GM12891 (cell line): ENCODE measurements around the gene KLF5.
"Not testable (repeated sequence)": the region's sequence is repeated elsewhere in the genome, so short reads cannot be mapped to it uniquely, and the experiment has no call there.

Experiments used
- DNase-seq: peaks from one replicate; pipeline ENCODE4 v3.0.0; 2011; ENCODE audit warnings: low spot score; ENCODE audit not compliant: insufficient read length
- FAIRE-seq: peaks from 2 replicates; lab custom pipeline; 2011; peaks lifted over from hg19 to GRCh38; lab: Jason Lieb, UNC
- PAX5 ChIP-seq: IDR thresholded peaks from 2 replicates; pipeline ENCODE4 v1.6.1; 2011; ENCODE audit warnings: low read length, moderate library complexity, mild to moderate bottlenecking; ENCODE audit not compliant: insufficient read depth, severe bottlenecking
- POLR2A ChIP-seq: IDR thresholded peaks from 2 replicates; pipeline ENCODE4 v1.6.1; 2011; ENCODE audit warnings: low read depth, low read length, control low read depth
- POLR2AphosphoS5 ChIP-seq: IDR thresholded peaks from 2 replicates; pipeline ENCODE4 v1.6.1; 2011; ENCODE audit warnings: low read depth, low read length, control low read depth
- POU2F2 ChIP-seq: IDR thresholded peaks from 2 replicates; pipeline ENCODE4 v1.6.1; 2011; ENCODE audit warnings: low read depth, mild to moderate bottlenecking, control low read depth, low read length, moderate library complexity
- SPI1 ChIP-seq: IDR thresholded peaks from 2 replicates; pipeline ENCODE4 v1.6.1; 2011; ENCODE audit warnings: low read depth, low read length, control low read depth
- TAF1 ChIP-seq: IDR thresholded peaks from 2 replicates; pipeline ENCODE4 v1.6.1; 2011; ENCODE audit warnings: low read depth, low read length, control low read depth

KLF5 gene

GRCh38 chr13:73081256-73081915 is 22.6 kb downstream of the KLF5 start:
- FAIRE-seq = no peak

DNA sequence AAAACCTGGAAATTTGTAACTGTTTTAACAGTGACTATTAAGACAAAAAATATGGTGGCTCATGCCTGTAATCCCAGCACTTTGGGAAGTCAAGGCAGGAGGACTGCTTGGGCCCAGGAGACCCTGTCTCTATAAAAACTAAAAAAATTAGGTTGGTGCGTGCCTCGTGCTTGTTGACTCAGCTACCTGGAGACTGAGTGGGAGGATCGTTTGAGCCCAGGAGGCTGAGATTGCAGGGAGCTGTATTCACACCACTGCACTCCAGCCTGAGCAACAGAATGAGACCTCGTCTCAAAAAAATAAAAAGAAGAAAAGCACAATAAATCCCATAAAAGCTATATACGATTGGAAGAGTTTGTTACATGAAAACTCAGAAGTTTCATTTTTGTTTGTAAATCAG is 23.7 kb downstream of the KLF5 start:
- FAIRE-seq = no peak
- no peak for TF ChIP-seq TAF1
- TF ChIP-seq SPI1 = no peak
- TF ChIP-seq POLR2A = no peak
- no peak for TF ChIP-seq PAX5
- no peak for TF ChIP-seq POLR2AphosphoS5
- no peak for TF ChIP-seq POU2F2
- no peak for DNase-seq

More at GRCh38 chr13:73081256-73081915, 22.6 kb downstream of the KLF5 start:
- TF ChIP-seq POLR2AphosphoS5 (no peak), POLR2A (no peak), PAX5 (no peak), SPI1 (no peak), POU2F2 (no peak), TAF1 (no peak)
- DNase-seq = no peak

- TF ChIP-seq SPI1 (no peak), POLR2AphosphoS5 (no peak), POLR2A (no peak), PAX5 (no peak), TAF1 (no peak)
- no peak for DNase-seq
- FAIRE-seq = no peak
Measured at GRCh38 chr13:73082895-73083294, 24.1 kb downstream of the KLF5 start.

- FAIRE-seq = no peak
- TF ChIP-seq POLR2AphosphoS5 (no peak), TAF1 (no peak), SPI1 (no peak), POU2F2 (no peak), PAX5 (no peak), POLR2A (no peak)
- no peak for DNase-seq
Measured at GRCh38 chr13:73088332-73088935, 29.6 kb downstream of the KLF5 start.

GRCh38 chr13:73089213-73089612 is 30.4 kb downstream of the KLF5 start:
- no peak for TF ChIP-seq POU2F2
- TF ChIP-seq PAX5 = no peak
- no peak for TF ChIP-seq POLR2A
- TF ChIP-seq SPI1 = no peak
- no peak for TF ChIP-seq TAF1
- no peak for TF ChIP-seq POLR2AphosphoS5
- FAIRE-seq = no peak
- no peak for DNase-seq

DNA sequence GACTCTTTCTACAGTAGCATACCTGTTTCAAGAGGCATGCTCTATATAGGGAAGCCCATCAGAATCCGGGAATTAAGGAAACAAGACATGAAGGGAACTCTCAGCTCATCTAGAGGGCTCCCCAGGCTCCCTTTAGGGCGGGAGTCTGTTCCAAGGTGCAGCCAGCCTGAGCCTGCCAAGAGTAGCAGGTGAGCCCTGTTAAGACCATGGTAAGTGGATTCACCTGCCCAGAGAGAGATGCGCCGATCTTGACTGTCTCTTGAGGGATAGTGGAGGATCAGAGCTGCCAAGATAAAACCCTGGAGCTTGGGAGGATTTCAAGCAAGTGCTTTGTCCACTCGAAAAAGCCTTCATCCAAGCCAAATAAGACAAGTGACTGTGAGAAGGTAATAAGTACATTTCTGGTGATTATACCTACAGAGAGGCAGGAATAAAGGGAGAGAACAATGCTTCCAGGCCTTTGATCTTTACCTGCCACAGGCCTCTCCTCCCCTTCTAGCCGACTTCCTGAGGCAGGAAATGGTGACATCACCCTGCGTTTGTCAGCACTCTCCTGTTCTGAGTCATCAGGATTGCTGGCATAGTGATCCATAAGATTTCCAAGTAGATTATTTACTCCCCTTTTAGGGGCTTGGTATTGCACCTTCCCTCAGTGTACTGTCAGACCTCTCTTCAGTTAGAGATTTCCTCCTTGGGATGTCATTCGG is 31.5 kb downstream of the KLF5 start:
- DNase-seq = no peak
- TF ChIP-seq POLR2A = no peak
- no peak for FAIRE-seq

DNA sequence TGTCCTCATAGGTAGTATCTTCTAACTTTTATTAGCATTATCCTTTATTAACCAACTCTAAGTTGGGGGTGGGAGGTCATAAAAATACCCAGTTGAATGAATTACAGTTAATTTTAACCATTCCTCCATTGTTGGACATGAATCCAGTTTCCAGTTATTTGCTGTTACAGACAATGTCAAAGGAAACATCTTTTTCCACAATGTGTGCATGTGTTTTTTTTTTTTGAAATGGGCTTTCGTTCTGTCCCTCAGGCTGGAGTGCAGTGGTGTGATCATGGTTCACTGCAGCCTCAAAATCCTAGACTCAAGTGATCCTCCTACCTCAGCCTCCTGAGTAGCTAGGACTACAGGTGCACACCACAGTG is 32.0 kb downstream of the KLF5 start:
- DNase-seq (no peak), FAIRE-seq (peak; percentile 13)
- TF ChIP-seq POU2F2 = no peak
- TF ChIP-seq SPI1 = no peak
- no peak for TF ChIP-seq TAF1
- no peak for TF ChIP-seq PAX5
- TF ChIP-seq POLR2AphosphoS5 = no peak
- TF ChIP-seq POLR2A = no peak

DNA sequence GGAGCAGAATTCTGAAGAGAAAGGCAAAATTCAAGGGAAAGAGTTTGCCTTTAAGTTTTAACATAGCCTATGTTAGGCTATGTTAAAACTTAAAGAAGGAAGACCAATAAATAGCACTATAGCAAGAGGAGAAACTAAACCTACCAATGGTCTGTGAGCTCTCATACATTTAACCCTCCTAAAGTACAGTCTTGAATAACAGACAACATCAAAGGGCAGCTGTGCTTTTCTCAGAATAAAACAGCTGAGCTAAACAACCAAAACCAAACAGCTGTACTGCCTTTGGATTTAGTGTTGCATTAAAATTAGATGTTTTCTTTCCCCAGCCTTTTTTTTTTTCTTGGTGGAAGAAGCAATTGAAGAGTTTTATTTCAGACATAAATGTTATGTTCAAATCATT is 34.0 kb downstream of the KLF5 start:
- no peak for FAIRE-seq
- DNase-seq = no peak
- TF ChIP-seq POU2F2 (no peak), SPI1 (no peak), TAF1 (no peak), POLR2A (no peak), POLR2AphosphoS5 (no peak), PAX5 (no peak)

GRCh38 chr13:73096173-73096572 is 37.4 kb downstream of the KLF5 start:
- TF ChIP-seq POLR2A (no peak), POU2F2 (no peak), PAX5 (no peak), TAF1 (no peak), POLR2AphosphoS5 (no peak), SPI1 (no peak)
- DNase-seq = no peak
- FAIRE-seq = no peak

DNA sequence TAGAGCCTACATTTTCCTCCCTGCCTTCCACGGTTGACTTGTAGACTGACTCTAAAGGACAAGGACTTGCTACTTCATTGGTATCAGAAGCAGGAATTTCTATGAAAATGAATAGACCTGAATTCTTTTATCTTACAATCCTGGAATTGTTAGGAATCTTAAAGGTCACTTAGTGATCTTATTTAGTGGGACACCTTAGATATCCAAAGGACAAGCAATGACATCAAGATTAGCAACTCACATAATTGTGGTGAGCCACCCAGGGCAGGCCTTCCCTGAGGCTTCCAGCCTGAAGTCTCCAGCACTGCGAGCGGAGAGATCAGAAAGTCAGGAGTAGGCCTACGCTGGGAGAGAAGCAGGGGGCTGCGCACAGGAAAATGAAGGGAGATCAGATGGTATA is 37.8 kb downstream of the KLF5 start:
- TF ChIP-seq SPI1 (no peak), POLR2AphosphoS5 (no peak), PAX5 (no peak), POU2F2 (no peak), TAF1 (no peak), POLR2A (no peak)
- FAIRE-seq = no peak
- DNase-seq = no peak

DNA sequence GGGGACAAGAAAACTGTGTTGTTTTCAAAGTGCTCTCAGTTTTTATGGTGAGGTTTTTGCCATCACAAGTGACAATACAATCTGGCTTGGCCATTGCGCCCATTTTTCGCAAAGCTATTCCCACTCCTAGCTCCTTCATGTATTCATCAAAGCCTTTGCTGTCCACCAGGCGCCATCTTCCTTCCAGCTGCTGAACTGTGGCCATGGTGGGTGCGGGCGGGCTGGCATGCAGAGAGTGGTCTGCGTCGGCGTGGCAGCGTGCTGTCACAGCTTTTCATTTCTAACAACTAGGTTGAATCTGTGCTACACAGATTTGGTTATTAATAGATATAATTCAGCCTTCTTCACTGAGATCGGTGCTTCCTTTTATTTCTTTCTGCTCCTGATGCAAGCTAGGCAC is 42.0 kb downstream of the KLF5 start:
- not testable (repeated sequence) for DNase-seq, FAIRE-seq
